Thyroid gland (tissue), 4 donors: ENCODE measurements around the gene BMP5. TPM values are rescaled to one million over a fixed set of nuclear protein-coding genes. Genes with fewer than 3 reads are reported as not detected.

ENCODE experiments used
- DNase-seq, 2 donors: peaks; one replicate each; pipeline ENCODE4 v3.0.0-alpha.2; 2019
- H3K27ac ChIP-seq, 3 donors: fragments of 200-600 bp; sonication (generic); 1 replicate in 2 of 3; 2 replicates in 1 of 3; pipeline ENCODE4 v1.5.1; 2016 to 2019; ENCODE audit warnings: mild to moderate bottlenecking in 1 of 3, moderate library complexity in 1 of 3
- H3K27me3 ChIP-seq: fragments of 200-600 bp; sonication (generic); one replicate; pipeline ENCODE4 v1.5.1; 2019
- H3K36me3 ChIP-seq, 2 donors: fragments of 200-600 bp; sonication (generic); one replicate each; pipeline ENCODE4 v1.5.1; 2016 to 2019
- H3K4me1 ChIP-seq, 2 donors: fragments of 200-600 bp; sonication (generic); one replicate each; pipeline ENCODE4 v1.5.1; 2017 to 2019
- H3K4me3 ChIP-seq, 3 donors: fragments of 200-600 bp; sonication (generic); replicated peaks in 1 of 3; 1 replicate in 2 of 3; 2 replicates in 1 of 3; pipeline ENCODE4 v1.5.1; 2016; ENCODE audit warnings: mild to moderate bottlenecking in 1 of 3
- H3K9me3 ChIP-seq: fragments of 200-600 bp; sonication (generic); one replicate; pipeline ENCODE4 v1.5.1; 2017
- POLR2A ChIP-seq, 2 donors: fragments of 450-650 bp; IDR thresholded peaks; one replicate each; pipeline ENCODE4 v1.6.1; 2017; ENCODE audit warnings: antibody characterized with exemption in 2 of 2, mild to moderate bottlenecking in 2 of 2, moderate library complexity in 1 of 2
- WGBS, 2 donors: methylation state at CpG; one replicate each; pipeline ENCODE4 v1.1.5; 2017; 5-methylcytosine and 5-hydroxymethylcytosine counted together
- intact Hi-C: fragments of 100-400 bp; cut with DNase I; formaldehyde crosslinking; loops from one replicate; pipeline ENCODE4 v1.15.1; 2023
- total RNA-seq, 4 donors: library from RNA; depleted of rRNA; stranded (reverse); fragments of >200 nt; gene quantifications; one replicate each; pipeline ENCODE4 v1.2.3, GENCODE V29; 2016
- TF ChIP-seq, protein P1 (sequence below), 6 experiments: fragments of 200-600 bp in 3 of 6; fragments of 450-650 bp in 3 of 6; sonication (generic) in 3 of 6; IDR thresholded peaks; one replicate each; pipeline ENCODE4 v1.5.1; 2016 to 2019; ENCODE audit warnings: antibody characterized with exemption in 6 of 6, mild to moderate bottlenecking in 2 of 6, inconsistent platforms in 1 of 6, moderate library complexity in 1 of 6

Gene BMP5
- total RNA-seq, 4 donors from 2014 or later = 0.25 to 1.9 (median 0.63) TPM

DNA sequence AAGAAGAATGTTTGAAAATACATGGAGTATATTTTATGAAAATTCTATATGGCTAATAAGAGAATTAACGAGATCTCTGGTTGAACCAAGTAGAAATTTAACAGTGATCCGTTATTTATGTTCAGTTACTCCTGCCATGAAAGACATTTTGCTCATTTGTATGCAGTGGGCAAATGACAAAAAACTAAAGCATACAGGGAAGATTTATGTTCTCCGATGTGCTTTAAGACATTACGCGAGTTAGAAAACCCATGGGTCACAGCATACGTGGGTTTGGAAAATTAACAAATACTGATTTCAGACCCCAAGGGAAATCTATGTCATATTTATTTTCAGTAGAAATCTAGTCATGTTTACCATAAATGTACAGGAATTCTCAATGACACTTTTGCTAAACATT lies 90.1 kb downstream of the BMP5 start:
- Histone ChIP-seq H3K36me3 (no peaks in the 10 kb centered on the region), H3K4me1 (no peaks in the 10 kb centered on the region), H3K4me3 (no peak overlapping the region), H3K9me3 (no peaks in the 10 kb centered on the region), H3K27ac (no peak overlapping the region), H3K27me3 (no peaks in the 10 kb centered on the region)
- intact Hi-C loops = no loop called here
- TF ChIP-seq POLR2A (IDR thresholded peaks at IDR 0.05) = no peak
- TF ChIP-seq, protein P1, sequence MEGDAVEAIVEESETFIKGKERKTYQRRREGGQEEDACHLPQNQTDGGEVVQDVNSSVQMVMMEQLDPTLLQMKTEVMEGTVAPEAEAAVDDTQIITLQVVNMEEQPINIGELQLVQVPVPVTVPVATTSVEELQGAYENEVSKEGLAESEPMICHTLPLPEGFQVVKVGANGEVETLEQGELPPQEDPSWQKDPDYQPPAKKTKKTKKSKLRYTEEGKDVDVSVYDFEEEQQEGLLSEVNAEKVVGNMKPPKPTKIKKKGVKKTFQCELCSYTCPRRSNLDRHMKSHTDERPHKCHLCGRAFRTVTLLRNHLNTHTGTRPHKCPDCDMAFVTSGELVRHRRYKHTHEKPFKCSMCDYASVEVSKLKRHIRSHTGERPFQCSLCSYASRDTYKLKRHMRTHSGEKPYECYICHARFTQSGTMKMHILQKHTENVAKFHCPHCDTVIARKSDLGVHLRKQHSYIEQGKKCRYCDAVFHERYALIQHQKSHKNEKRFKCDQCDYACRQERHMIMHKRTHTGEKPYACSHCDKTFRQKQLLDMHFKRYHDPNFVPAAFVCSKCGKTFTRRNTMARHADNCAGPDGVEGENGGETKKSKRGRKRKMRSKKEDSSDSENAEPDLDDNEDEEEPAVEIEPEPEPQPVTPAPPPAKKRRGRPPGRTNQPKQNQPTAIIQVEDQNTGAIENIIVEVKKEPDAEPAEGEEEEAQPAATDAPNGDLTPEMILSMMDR (IDR thresholded peaks at IDR 0.05) = no peak
- DNase-seq = no peak
- 93 to 94% methylated on average over 6 of the region's 6 CpGs for WGBS, 2 donors

DNA sequence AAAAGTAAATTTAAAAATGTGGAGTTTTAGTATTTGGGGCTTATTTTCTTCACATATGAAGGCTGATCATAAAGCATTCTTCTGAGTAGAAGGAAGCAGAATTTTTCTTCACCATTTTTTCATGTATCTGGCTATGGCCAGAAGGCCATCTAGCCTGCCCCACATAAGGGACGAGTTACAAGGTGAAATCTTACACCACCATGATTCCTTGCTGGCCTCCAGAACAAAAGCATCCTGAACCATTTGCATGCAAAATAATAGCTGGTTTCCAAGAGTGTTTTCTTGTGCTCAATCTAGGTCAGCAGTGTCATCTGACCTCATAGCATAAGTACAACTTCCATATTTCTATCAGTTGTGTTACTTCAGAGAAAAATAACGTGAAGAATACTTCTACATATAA lies 93.1 kb downstream of the BMP5 start:
- Histone ChIP-seq H3K4me3 (no peak overlapping the region), H3K27me3 (no peaks in the 10 kb centered on the region), H3K27ac (no peak overlapping the region), H3K4me1 (no peaks in the 10 kb centered on the region), H3K36me3 (no peaks in the 10 kb centered on the region), H3K9me3 (no peaks in the 10 kb centered on the region)
- intact Hi-C loops = no loop called here
- 70 to 79% methylated on average over 2 of the region's 2 CpGs for WGBS, 2 donors
- no peak for TF ChIP-seq POLR2A (IDR thresholded peaks at IDR 0.05)
- TF ChIP-seq, protein P1 (IDR thresholded peaks at IDR 0.05) = no peak
- no peak for DNase-seq

DNA sequence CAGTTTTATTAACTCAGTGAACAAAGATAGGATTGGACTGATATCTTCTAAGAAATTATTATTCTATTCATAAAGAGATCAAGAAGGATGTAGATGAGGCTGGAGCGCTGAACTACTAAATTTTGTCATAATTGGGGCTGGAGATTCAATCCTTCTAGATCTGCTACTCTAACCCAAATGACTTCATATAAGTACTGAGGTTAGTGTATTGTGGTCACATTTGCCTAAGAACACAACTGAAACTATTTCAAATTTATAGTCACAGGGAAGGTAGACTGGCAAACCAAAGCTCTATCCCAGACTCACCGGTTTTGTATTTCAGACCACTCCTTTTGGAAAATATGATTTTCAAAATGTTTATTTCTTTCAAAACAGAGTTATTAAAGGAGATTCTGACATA lies 96.7 kb downstream of the BMP5 start:
- no peak for TF ChIP-seq POLR2A (IDR thresholded peaks at IDR 0.05)
- TF ChIP-seq, protein P1 (IDR thresholded peaks at IDR 0.05) = no peak
- Histone ChIP-seq H3K4me3 (no peak overlapping the region), H3K27ac (no peak overlapping the region), H3K27me3 (no peaks in the 10 kb centered on the region), H3K36me3 (no peaks in the 10 kb centered on the region), H3K9me3 (no peaks in the 10 kb centered on the region), H3K4me1 (peaks cover 0 to 6% of the 10 kb centered on the region in 2 donors)
- DNase-seq = no peak
- intact Hi-C loops = no loop called here
- 92 to 94% methylated on average over 2 of the region's 2 CpGs for WGBS, 2 donors

DNA sequence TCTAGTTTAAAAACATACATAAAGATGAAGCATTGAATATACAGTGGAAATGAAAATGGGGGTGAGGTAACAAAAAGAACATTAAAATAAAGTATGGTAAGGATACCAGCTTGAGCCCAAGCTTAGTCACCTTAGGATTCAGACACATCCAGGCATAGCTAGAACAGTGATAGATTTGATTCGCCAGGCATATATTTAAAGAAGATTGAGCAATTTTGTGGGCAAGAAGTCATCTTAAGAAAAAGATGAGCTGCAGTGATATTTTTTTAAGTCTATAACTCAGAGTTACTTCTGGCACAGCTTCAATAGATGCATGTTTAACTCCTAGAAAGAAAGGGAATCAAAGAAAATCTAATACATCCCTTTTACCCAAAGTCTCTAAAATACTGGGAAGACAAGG lies 97.9 kb downstream of the BMP5 start:
- intact Hi-C loops = no loop called here
- 89 to 98% methylated on average over 1 of the region's 1 CpG for WGBS, 2 donors
- no peak for TF ChIP-seq POLR2A (IDR thresholded peaks at IDR 0.05)
- TF ChIP-seq, protein P1 (IDR thresholded peaks at IDR 0.05) = no peak
- Histone ChIP-seq H3K27ac (no peak overlapping the region), H3K4me3 (no peak overlapping the region), H3K27me3 (no peaks in the 10 kb centered on the region), H3K4me1 (peaks cover 0 to 6% of the 10 kb centered on the region in 2 donors), H3K36me3 (no peaks in the 10 kb centered on the region), H3K9me3 (no peaks in the 10 kb centered on the region)
- no peak for DNase-seq

DNA sequence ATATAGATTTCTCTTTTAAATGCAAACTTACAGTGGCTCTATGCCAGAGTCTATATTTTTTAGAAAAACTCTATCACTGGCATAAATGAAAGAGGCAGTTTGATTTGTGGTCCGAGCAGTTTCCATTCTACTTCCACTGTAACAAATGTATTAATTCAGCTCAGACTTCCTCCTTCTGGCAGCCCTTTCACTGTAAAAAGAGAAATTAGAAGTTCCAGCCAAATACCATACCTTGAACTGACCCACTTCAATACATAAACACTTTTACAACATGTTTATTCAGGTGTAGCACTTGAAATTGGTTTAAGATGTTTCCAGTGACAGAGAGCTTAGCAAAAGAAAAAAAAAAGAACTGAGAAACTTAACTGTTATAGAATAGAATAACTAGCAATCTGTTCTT lies 99.3 kb downstream of the BMP5 start:
- no peak for TF ChIP-seq POLR2A (IDR thresholded peaks at IDR 0.05)
- TF ChIP-seq, protein P1 (IDR thresholded peaks at IDR 0.05) = no peak
- Histone ChIP-seq H3K36me3 (no peaks in the 10 kb centered on the region), H3K27ac (no peak overlapping the region), H3K9me3 (no peaks in the 10 kb centered on the region), H3K4me1 (peaks cover 0 to 6% of the 10 kb centered on the region in 2 donors), H3K27me3 (no peaks in the 10 kb centered on the region), H3K4me3 (no peak overlapping the region)
- DNase-seq = no peak
- 24 to 31% methylated on average over 1 of the region's 1 CpG for WGBS, 2 donors
- intact Hi-C loops = no loop called here
